Mesenteric fat pad (tissue), 1 donor: Measurements from ENCODE around the gene CDC40. TPM values are rescaled to one million over a fixed set of nuclear protein-coding genes. Genes with fewer than 3 reads are reported as not detected.
"Not testable (repeated sequence)": the region's sequence is repeated elsewhere in the genome, so short reads cannot be mapped to it uniquely, and the experiment has no call there.

Source experiments
- DNase-seq: peaks from one replicate; pipeline ENCODE4 v3.0.0-alpha.2; 2020; ENCODE audit warnings: low spot score
- total RNA-seq: library from RNA; stranded (reverse); fragmentation: NEBNext Ultra II Directional; extraction: Animal tissue kit (Norgen Biotek cat#: 25700); gene quantifications from one replicate; pipeline ENCODE4 v1.2.1, GENCODE V29; 2021
- donor health status: DM: yes; HTN: yes; CAD: no.

CDC40 gene
- total RNA-seq, 1 donor from 2014 or later: 19.2 TPM

- no peak for DNase-seq
Measured at GRCh38 chr6:110269623-110270022, 89.4 kb downstream of the CDC40 start.

DNA sequence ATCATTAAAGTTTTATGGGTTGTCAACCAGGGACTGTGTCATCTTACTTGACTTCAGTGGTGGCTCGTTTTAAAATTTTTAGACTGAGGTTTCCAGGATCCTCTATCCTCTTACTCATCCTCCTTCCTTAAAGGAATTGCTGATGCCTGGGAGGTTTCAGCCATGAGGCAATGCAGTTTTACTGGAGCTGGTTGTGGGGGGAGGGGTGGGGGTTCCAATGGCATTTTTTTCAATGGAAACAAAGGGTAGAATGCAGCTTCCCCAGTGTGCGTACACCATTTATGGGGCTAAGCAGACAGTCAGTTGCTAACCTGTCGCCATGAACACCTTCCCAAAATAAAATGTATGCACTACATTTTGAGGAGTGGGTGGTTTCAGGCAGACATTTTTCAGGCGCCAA, 89.9 kb downstream of the CDC40 start:
- DNase-seq: no peak

DNA sequence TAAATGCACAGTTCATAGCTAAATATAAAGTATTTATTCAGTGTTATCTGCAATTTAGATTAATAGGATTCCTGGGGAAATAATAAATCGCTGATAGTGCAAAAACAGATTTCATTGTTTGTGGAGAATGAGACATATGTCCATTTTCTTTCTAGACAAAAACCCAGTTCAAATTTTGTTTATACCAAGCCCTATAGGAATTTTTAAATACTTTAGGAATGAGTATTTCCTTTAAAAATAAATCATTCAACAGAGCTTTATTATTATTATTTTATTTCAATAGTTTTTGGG, 91.5 kb downstream of the CDC40 start:
- DNase-seq: no peak

DNA sequence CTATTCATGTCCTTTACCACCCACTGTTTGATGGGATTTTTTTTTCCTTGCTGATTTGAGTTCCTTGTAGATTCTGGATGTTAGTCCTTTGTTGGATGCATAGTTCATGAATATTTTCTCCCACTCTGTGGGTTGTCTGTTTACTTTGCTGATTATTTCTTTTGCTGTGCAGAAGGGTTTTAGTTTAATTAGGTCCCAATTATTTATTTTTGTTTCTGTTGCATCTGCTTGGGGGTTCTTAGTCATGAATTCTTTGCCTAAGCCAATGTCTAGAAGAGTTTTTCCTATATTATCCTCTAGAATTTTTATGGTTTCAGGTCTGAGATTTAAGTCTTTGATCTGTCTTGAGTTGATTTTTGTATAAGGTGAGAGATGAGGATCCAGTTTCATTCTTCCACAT, 92.6 kb downstream of the CDC40 start:
- not testable (repeated sequence) for DNase-seq

DNA sequence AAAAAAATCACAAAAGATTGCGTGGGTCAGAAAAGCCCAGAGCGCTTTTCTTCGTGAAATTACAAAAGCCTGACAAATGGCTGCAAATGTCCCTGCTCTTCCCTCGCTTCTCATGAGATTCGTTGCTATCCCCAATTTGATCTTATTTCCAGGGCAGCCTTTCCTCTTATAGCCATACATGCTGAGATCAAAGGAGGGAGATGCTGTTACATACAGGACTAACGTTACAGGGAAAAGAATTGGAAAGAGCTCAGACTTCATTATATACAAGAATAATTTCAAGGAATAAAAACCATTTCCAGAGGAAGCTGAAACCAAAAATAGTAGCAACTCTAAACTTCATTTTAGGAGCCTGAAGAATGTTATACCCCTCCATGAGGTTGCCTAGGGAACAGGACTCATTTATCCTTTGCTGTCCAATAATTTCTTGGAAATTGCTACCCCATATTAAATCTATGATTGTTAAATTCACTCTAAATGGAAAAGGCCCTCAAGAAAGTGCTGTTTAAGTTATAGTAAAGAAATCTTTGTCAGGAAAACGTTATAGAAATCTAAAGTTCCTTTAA, 97.0 kb downstream of the CDC40 start:
- no peak for DNase-seq

Other genes with a start within 250 kb of the CDC40 start
- not detected for gene GPR6, start 202.1 kb upstream of the CDC40 start, total RNA-seq
- 9.4 TPM for gene WASF1, start 757 bp upstream of the CDC40 start, total RNA-seq
- gene METTL24, start 177.9 kb downstream of the CDC40 start, total RNA-seq: 1.2 TPM
- gene DDO, start 235.1 kb downstream of the CDC40 start, total RNA-seq: 3.2 TPM